Prostate gland (tissue), 2 donors: ENCODE measurements around the gene AGBL4. TPM values are rescaled to one million over a fixed set of nuclear protein-coding genes. Genes with fewer than 3 reads are reported as not detected.
"Not testable (repeated sequence)": the region's sequence is repeated elsewhere in the genome, so short reads cannot be mapped to it uniquely, and the experiment has no call there.

Experiments used
- DNase-seq: peaks from one replicate; pipeline ENCODE4 v3.0.0-alpha.2; 2019; ENCODE audit warnings: low spot score
- H3K27ac ChIP-seq, 2 donors: fragments of 200-600 bp; sonication (generic); 2 replicates each; pipeline ENCODE4 v1.5.1; 2017 to 2019
- H3K27me3 ChIP-seq: fragments of 200-600 bp; sonication (generic); replicated peaks from 2 replicates; pipeline ENCODE4 v1.5.1; 2019; ENCODE audit not compliant: insufficient read depth
- H3K36me3 ChIP-seq, 2 donors: fragments of 200-600 bp; sonication (generic); 1 replicate in 1 of 2; 2 replicates in 1 of 2; pipeline versions ENCODE4 v1.5.1 to v1.8.1; 2017 to 2019
- H3K4me1 ChIP-seq: fragments of 200-600 bp; sonication (generic); replicated peaks from 2 replicates; pipeline ENCODE4 v1.5.1; 2019
- H3K4me3 ChIP-seq, 2 donors: fragments of 200-600 bp; sonication (generic); 2 replicates each; pipeline ENCODE4 v1.5.1; 2017 to 2019
- H3K9me3 ChIP-seq: fragments of 200-600 bp; sonication (generic); 2 replicates; pipeline ENCODE4 v1.5.1; 2017
- POLR2A ChIP-seq: fragments of 450-650 bp; IDR thresholded peaks from one replicate; pipeline ENCODE4 v1.6.1; 2016; ENCODE audit warnings: antibody characterized with exemption, mild to moderate bottlenecking
- POLR2AphosphoS5 ChIP-seq: sonication (generic); formaldehyde crosslinking; IDR thresholded peaks from one replicate; pipeline ENCODE4 v1.6.1; 2017; ENCODE audit warnings: antibody characterized with exemption
- WGBS: methylation state at CpG from one replicate; pipeline ENCODE4 v1.1.5; 2018; 5-methylcytosine and 5-hydroxymethylcytosine counted together
- intact Hi-C: fragments of 100-400 bp; cut with DNase I; formaldehyde crosslinking; loops from one replicate; pipeline ENCODE4 v1.14.2; 2022
- total RNA-seq, 2 donors: library from RNA; depleted of rRNA; stranded (reverse); fragments of >200 nt; gene quantifications; one replicate each; pipeline ENCODE4 v1.1.0, GENCODE V29; 2016
- TF ChIP-seq, protein P1 (sequence below), 4 experiments: fragments of 200-600 bp in 2 of 4; fragments of 450-650 bp in 2 of 4; sonication (generic) in 2 of 4; IDR thresholded peaks; 1 replicate in 3 of 4; 2 replicates in 1 of 4; pipeline ENCODE4 v1.5.1; 2016 to 2019; ENCODE audit warnings: antibody characterized with exemption in 4 of 4, mild to moderate bottlenecking in 2 of 4, moderate library complexity in 2 of 4

Gene AGBL4
- total RNA-seq, 2 donors from 2014 or later = 0.82 to 2.7 TPM

DNA sequence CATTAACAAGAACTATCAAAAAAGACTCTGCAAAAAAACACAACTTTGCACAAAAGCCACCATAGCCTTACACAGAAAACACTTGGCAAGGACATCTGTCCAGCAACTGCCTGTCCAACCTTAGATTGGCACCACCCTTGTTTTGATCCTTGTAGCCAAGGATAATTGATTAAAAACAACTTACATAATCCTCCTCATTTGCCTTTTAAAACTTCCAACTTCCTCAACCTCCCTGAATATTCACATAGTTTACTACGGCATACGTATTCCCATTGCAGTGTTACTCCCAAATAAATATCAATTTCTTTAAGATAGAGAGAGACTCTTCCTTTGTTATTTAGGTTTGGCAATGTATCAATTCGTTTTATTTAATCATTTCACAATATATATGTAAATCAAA is 72.4 kb downstream of the AGBL4 start:
- TF ChIP-seq POLR2AphosphoS5 (no peak), POLR2A (no peak)
- TF ChIP-seq, protein P1, sequence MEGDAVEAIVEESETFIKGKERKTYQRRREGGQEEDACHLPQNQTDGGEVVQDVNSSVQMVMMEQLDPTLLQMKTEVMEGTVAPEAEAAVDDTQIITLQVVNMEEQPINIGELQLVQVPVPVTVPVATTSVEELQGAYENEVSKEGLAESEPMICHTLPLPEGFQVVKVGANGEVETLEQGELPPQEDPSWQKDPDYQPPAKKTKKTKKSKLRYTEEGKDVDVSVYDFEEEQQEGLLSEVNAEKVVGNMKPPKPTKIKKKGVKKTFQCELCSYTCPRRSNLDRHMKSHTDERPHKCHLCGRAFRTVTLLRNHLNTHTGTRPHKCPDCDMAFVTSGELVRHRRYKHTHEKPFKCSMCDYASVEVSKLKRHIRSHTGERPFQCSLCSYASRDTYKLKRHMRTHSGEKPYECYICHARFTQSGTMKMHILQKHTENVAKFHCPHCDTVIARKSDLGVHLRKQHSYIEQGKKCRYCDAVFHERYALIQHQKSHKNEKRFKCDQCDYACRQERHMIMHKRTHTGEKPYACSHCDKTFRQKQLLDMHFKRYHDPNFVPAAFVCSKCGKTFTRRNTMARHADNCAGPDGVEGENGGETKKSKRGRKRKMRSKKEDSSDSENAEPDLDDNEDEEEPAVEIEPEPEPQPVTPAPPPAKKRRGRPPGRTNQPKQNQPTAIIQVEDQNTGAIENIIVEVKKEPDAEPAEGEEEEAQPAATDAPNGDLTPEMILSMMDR (IDR thresholded peaks at IDR 0.05) = no peak
- intact Hi-C loops = no loop called here

DNA sequence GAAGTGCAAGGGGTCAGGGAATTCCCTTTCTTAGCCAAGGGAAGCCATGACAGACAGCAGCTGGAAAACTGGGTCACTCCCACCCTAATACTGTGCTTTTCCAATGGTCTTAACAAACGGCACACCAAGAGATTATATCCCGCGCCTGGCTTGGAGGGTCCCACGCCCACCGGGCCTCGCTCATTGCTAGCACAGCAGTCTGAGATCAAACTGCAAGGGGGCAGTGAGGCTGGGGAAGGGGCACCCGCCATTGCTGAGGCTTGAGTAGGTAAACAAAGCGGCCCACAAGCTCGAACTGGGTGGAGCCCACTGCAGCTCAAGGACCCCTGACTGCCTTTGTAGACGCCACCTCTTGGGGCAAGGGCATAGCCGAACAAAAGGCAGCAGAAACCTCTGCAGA is 108.5 kb downstream of the AGBL4 start:
- H3K4me1 ChIP-seq, H3K27ac ChIP-seq, H3K9me3 ChIP-seq, H3K27me3 ChIP-seq, intact Hi-C loops, H3K4me3 ChIP-seq, H3K36me3 ChIP-seq, DNase-seq: not testable (repeated sequence)
- WGBS = 90% methylated on average over 11 of the region's 11 CpGs

More for the DNA sequence above, 72.4 kb downstream of the AGBL4 start:
- Histone ChIP-seq H3K4me1 (no peaks in the 10 kb centered on the region), H3K27me3 (no peaks in the 10 kb centered on the region), H3K9me3 (no peaks in the 10 kb centered on the region), H3K27ac (no peak overlapping the region), H3K36me3 (no peaks in the 10 kb centered on the region), H3K4me3 (no peak overlapping the region)
- no peak for DNase-seq
- 69% methylated on average over 3 of the region's 3 CpGs for WGBS

DNA sequence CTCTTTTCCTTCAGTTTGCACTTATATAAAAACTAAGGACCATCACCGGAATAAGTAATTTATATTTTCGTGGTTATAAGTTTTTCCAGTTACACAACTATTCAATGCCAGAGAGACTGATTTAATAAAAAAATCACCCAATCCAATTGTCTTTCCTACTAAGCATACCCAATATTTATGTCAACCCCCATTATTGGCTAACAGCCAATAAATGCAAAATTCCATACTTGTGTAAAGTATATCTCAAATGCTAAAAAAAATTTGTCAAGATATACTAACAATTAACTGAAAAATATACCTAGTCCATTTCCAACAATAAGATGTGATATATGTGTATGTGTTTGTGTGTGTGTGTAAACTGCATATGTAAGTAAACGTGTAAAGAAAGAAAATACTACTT is 117.4 kb downstream of the AGBL4 start:
- Histone ChIP-seq H3K27ac (no peak overlapping the region), H3K4me3 (no peak overlapping the region), H3K36me3 (no peaks in the 10 kb centered on the region), H3K9me3 (no peaks in the 10 kb centered on the region), H3K4me1 (no peaks in the 10 kb centered on the region), H3K27me3 (no peaks in the 10 kb centered on the region)
- TF ChIP-seq, protein P1 (IDR thresholded peaks at IDR 0.05) = no peak
- TF ChIP-seq POLR2AphosphoS5 = no peak
- no peak for TF ChIP-seq POLR2A
- no peak for DNase-seq
- intact Hi-C loops = no loop called here
- 74% methylated on average over 3 of the region's 3 CpGs for whole genome bisulfite sequencing

DNA sequence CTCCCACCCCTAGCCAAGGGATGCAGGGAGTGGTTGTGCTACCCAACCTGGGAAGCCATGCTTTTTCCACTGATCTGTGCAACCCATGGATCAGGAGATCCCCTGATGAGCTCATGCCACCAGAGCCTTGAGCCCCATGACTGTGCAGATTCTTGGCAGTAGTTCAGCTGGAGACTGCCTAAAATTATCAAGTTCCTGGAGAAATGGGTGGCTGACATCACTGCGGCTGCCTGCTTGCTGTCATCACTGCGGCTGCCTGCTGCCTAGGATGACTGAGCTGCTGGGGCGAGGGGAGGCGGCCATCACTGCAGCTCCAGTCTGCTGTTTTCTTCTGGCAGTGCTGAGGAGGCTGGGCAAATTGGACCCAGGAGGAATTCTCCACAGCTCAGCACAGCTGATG is 159.2 kb downstream of the AGBL4 start:
- intact Hi-C loops = no loop called here
- 94% methylated on average over 4 of the region's 4 CpGs for WGBS

DNA sequence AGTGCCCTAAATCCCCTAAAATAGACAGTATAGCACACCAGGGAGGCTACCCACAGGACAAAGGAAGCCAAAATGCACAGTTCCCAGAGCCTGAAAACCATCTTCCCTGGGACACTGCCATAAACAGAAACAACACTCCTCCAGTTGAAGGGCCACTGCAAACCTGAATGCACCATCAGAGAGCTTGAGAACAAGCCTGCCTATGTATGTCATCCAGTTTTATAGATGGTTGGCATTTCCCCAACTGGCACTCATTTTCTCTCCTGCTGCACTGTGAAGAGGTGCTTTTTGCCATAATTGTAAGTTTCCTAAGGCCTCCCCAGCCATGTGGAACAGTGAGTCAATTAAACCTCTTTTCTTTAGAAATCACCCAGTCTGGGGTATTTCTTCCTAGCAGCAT is 169.0 kb downstream of the AGBL4 start:
- intact Hi-C loops = no loop called here
- TF ChIP-seq POLR2A (no peak), POLR2AphosphoS5 (no peak)
- TF ChIP-seq, protein P1 (IDR thresholded peaks at IDR 0.05) = no peak
- Histone ChIP-seq H3K9me3 (no peaks in the 10 kb centered on the region), H3K4me1 (no peaks in the 10 kb centered on the region), H3K27me3 (no peaks in the 10 kb centered on the region), H3K36me3 (no peaks in the 10 kb centered on the region), H3K27ac (no peak overlapping the region), H3K4me3 (no peak overlapping the region)
- DNase-seq = no peak

More for the DNA sequence above, 159.2 kb downstream of the AGBL4 start:
- Histone ChIP-seq H3K4me3 (no peak overlapping the region), H3K4me1 (no peaks in the 10 kb centered on the region), H3K27ac (no peak overlapping the region), H3K9me3 (no peaks in the 10 kb centered on the region), H3K36me3 (no peaks in the 10 kb centered on the region), H3K27me3 (no peaks in the 10 kb centered on the region)
- DNase-seq = no peak
- TF ChIP-seq, protein P1 (IDR thresholded peaks at IDR 0.05) = no peak
- TF ChIP-seq POLR2A = no peak
- TF ChIP-seq POLR2AphosphoS5 = no peak
